ENCODE data around the gene MAG.
"Not testable (repeated sequence)": the region's sequence is repeated elsewhere in the genome, so short reads cannot be mapped to it uniquely, and the experiment has no call there.

Gene MAG

GRCh38 chr19:35284153-35285094, 7.5 kb upstream of the MAG start:
- no peak for DNase-seq

GRCh38 chr19:35285095-35285449, 6.9 kb upstream of the MAG start:
- DNase-seq, result no peak

- DNase-seq, result not testable (repeated sequence)
These were observed 6.5 kb upstream of the MAG start for GRCh38 chr19:35285465-35285864.

GRCh38 chr19:35286101-35286500, 5.9 kb upstream of the MAG start:
- not testable (repeated sequence) for DNase-seq

GRCh38 chr19:35287713-35288112, 4.2 kb upstream of the MAG start:
- DNase-seq, result no peak

- no peak for DNase-seq
These were observed 3.6 kb upstream of the MAG start for GRCh38 chr19:35288331-35288730.

GRCh38 chr19:35288906-35289305, 3.1 kb upstream of the MAG start:
- DNase-seq, result no peak

- no peak for DNase-seq
These were observed 1.4 kb upstream of the MAG start for GRCh38 chr19:35290381-35291127.

GRCh38 chr19:35291259-35291658, 702 bp upstream of the MAG start:
- DNase-seq, result no peak

GRCh38 chr19:35292421-35293362, 731 bp downstream of the MAG start:
- peak; percentile 55 for DNase-seq

- no peak for DNase-seq
These were observed 1.4 kb downstream of the MAG start for GRCh38 chr19:35293363-35293739.

- no peak for DNase-seq
These were observed 1.8 kb downstream of the MAG start for GRCh38 chr19:35293808-35294207.

GRCh38 chr19:35294328-35294727, 2.4 kb downstream of the MAG start:
- DNase-seq, result no peak

- no peak for DNase-seq
These were observed 3.2 kb downstream of the MAG start for GRCh38 chr19:35294859-35295791.

GRCh38 chr19:35295792-35296462, 4.0 kb downstream of the MAG start:
- DNase-seq, result no peak

GRCh38 chr19:35296644-35297514, 4.9 kb downstream of the MAG start:
- no peak for DNase-seq

- DNase-seq, result no peak
These were observed 5.5 kb downstream of the MAG start for GRCh38 chr19:35297515-35297848.

- DNase-seq, result no peak
These were observed 6.0 kb downstream of the MAG start for GRCh38 chr19:35297922-35298321.

- no peak for DNase-seq
These were observed 6.6 kb downstream of the MAG start for GRCh38 chr19:35298561-35298972.
